ENCODE measurements around the gene LMBRD1. TPM values are rescaled to one million over a fixed set of nuclear protein-coding genes. Genes with fewer than 3 reads are reported as not detected.
"Not testable (repeated sequence)": the region's sequence is repeated elsewhere in the genome, so short reads cannot be mapped to it uniquely, and the experiment has no call there.

LMBRD1 gene
- total and polyA plus RNA-seq, 2 experiments from 2014 or later, result 36.7 to 42.0 TPM

DNA sequence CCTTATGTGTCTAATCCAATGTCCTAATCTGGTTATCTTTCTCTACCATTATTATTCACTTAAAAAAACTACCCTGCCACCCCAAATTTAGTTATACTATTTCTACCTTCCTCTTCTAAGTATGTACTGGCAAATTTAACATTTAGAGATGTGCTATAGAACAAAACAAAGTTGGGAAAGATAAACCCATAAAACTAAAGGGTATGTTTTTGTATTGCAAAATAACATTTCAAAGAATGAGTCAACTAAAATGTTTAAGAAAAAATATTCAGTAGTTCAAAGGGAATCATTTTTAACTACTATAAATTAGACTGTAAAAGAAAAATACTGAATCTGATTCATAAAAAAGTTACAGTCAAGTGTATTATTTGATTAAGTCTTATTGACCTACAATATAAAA is 103.0 kb downstream of the LMBRD1 start:
- no peaks in the 10 kb centered on the region for H4K20me1 ChIP-seq (ENCODE audit: insufficient read depth)
- H3K9ac ChIP-seq, result no peak overlapping the region
- peaks cover 17% of the 10 kb centered on the region for H3K4me1 ChIP-seq (ENCODE audit: insufficient read depth)
- no peaks in the 10 kb centered on the region for H3K79me2 ChIP-seq (ENCODE audit: insufficient read depth)
- DNase-seq, result peak; percentile 46
- H3K9me2 ChIP-seq (ENCODE audit: insufficient read depth), result no peaks in the 10 kb centered on the region; the same call in 1 of the 2 replicates
- TF ChIP-seq EZH2 (IDR thresholded peaks at IDR 0.05; ENCODE audit: insufficient read depth, poor library complexity, severe bottlenecking), result no peak
- TF ChIP-seq EZH2phosphoT487 (IDR thresholded peaks at IDR 0.05; ENCODE audit: insufficient read depth, low read depth), result no peak
- H3K27ac ChIP-seq, result no peak overlapping the region
- peaks cover 7% of the 10 kb centered on the region; the same call in 1 of the 2 replicates for H3F3A ChIP-seq (ENCODE audit: insufficient read depth)
- H3K4me3 ChIP-seq, result no peak overlapping the region
- H3K9me3 ChIP-seq (ENCODE audit: low read depth), result no peaks in the 10 kb centered on the region
- no peak overlapping the region for H3K4me2 ChIP-seq (ENCODE audit: unreplicated experiment)
- in situ Hi-C loops (cut with MboI), result no loop called here
- no peaks in the 10 kb centered on the region for H3K27me3 ChIP-seq (replicated peaks; ENCODE audit: insufficient read depth)
- H2AFZ ChIP-seq, result no peak overlapping the region
- 0 out of 2 replicates have a peak, but pooled peaks cover 2% of the 10 kb centered on the region for H3K36me3 ChIP-seq (ENCODE audit: low read depth)

GRCh38 chr6:69690986-69691385 is 105.8 kb downstream of the LMBRD1 start:
- no peaks in the 10 kb centered on the region for H3K9me3 ChIP-seq (ENCODE audit: low read depth)
- H3K79me2 ChIP-seq (ENCODE audit: insufficient read depth), result no peaks in the 10 kb centered on the region
- WGBS, 2 experiments (ENCODE audit: low coverage in 1 of 2, low lambda C conversion rate in 2 of 2, missing lambda C conversion rate in 2 of 2), result 97 to 100% methylated on average over 1 of the region's 1 CpG
- in situ Hi-C loops (cut with MboI), result no loop called here
- no peak overlapping the region for H3K4me3 ChIP-seq
- H3K9me2 ChIP-seq (ENCODE audit: insufficient read depth), result no peaks in the 10 kb centered on the region; the same call in 1 of the 2 replicates
- no peak overlapping the region for H2AFZ ChIP-seq
- TF ChIP-seq EZH2 (IDR thresholded peaks at IDR 0.05; ENCODE audit: insufficient read depth, poor library complexity, severe bottlenecking) (no peak), EZH2phosphoT487 (IDR thresholded peaks at IDR 0.05; ENCODE audit: insufficient read depth, low read depth) (no peak)
- no peaks in the 10 kb centered on the region for H4K20me1 ChIP-seq (ENCODE audit: insufficient read depth)
- no peak overlapping the region for H3K4me2 ChIP-seq (ENCODE audit: unreplicated experiment)
- no peak overlapping the region for H3K9ac ChIP-seq
- no peak overlapping the region for H3K27ac ChIP-seq
- no peak for DNase-seq
- H3F3A ChIP-seq (ENCODE audit: insufficient read depth), result peaks cover 7% of the 10 kb centered on the region; the same call in 1 of the 2 replicates
- no peaks in the 10 kb centered on the region for H3K27me3 ChIP-seq (replicated peaks; ENCODE audit: insufficient read depth)
- H3K4me1 ChIP-seq (ENCODE audit: insufficient read depth), result peaks cover 16% of the 10 kb centered on the region
- H3K36me3 ChIP-seq (ENCODE audit: low read depth), result no peaks in the 10 kb centered on the region

DNA sequence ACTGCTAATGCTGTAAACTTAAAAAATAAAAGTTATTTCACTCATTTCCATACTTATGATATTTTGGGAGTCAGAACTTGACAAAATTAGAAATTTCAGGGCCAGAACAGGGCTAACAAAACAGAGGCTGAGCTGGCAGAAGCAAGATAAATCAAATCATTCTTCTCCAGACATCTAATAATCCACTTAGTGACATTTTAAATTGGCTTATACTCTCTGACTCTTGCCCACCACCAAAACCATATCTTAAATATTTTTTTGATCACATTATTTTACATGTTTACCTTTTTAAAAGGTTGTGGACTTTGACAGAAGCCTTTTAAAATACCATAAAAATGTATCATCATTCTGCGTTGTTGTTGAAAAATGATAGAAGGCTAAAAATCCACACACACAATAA is 116.5 kb downstream of the LMBRD1 start:
- Histone ChIP-seq H3K4me1 (ENCODE audit: insufficient read depth) (no peaks in the 10 kb centered on the region), H3K27ac (no peak overlapping the region)

DNA sequence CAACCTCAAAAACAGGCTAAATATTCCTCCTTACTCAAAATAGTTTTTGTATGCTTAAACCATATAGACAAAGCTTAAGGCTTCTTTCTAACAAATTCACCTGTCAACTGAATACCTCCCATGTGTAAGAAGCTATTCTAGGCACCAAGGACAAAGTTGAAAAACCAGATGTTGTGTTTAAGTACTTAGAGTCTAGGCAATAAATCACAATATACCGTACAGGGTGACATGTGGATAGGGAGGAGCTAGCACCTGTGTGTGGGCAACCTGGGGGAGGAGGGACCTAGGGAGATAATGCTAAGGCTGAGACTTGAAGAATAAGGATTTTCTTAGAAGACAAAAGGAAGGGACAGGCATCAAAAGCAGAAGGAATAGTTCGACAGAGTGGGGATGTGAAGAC is 123.5 kb downstream of the LMBRD1 start:
- H3K36me3 ChIP-seq (ENCODE audit: low read depth), result no peaks in the 10 kb centered on the region
- no peak overlapping the region for H3K4me3 ChIP-seq
- H4K20me1 ChIP-seq (ENCODE audit: insufficient read depth), result no peaks in the 10 kb centered on the region
- H3K27me3 ChIP-seq (replicated peaks; ENCODE audit: insufficient read depth), result no peaks in the 10 kb centered on the region
- no peak for DNase-seq
- H3K27ac ChIP-seq, result no peak overlapping the region
- no peak overlapping the region for H2AFZ ChIP-seq
- no peaks in the 10 kb centered on the region for H3K79me2 ChIP-seq (ENCODE audit: insufficient read depth)
- no peaks in the 10 kb centered on the region for H3K9me3 ChIP-seq (ENCODE audit: low read depth)
- H3K4me1 ChIP-seq (ENCODE audit: insufficient read depth), result no peaks in the 10 kb centered on the region
- H3K9me2 ChIP-seq (ENCODE audit: insufficient read depth), result no peaks in the 10 kb centered on the region
- H3K4me2 ChIP-seq (ENCODE audit: unreplicated experiment), result no peak overlapping the region
- H3K9ac ChIP-seq, result no peak overlapping the region
- in situ Hi-C loops (cut with MboI), result no loop called here
- no peaks in the 10 kb centered on the region for H3F3A ChIP-seq (ENCODE audit: insufficient read depth)
- TF ChIP-seq EZH2phosphoT487 (IDR thresholded peaks at IDR 0.05; ENCODE audit: insufficient read depth, low read depth), result no peak
- WGBS, 2 experiments (ENCODE audit: low coverage in 1 of 2, low lambda C conversion rate in 2 of 2, missing lambda C conversion rate in 2 of 2), result 3 to 13% methylated on average over 2 of the region's 2 CpGs

More for the DNA sequence above, 116.5 kb downstream of the LMBRD1 start:
- Histone ChIP-seq H3K4me2 (ENCODE audit: unreplicated experiment) (no peak overlapping the region), H2AFZ (no peak overlapping the region), H3F3A (ENCODE audit: insufficient read depth) (no peaks in the 10 kb centered on the region), H3K9me2 (ENCODE audit: insufficient read depth) (no peaks in the 10 kb centered on the region), H4K20me1 (ENCODE audit: insufficient read depth) (no peaks in the 10 kb centered on the region), H3K9me3 (ENCODE audit: low read depth) (no peaks in the 10 kb centered on the region), H3K4me3 (no peak overlapping the region), H3K79me2 (ENCODE audit: insufficient read depth) (no peaks in the 10 kb centered on the region), H3K36me3 (ENCODE audit: low read depth) (no peaks in the 10 kb centered on the region), H3K9ac (no peak overlapping the region), H3K27me3 (replicated peaks; ENCODE audit: insufficient read depth) (no peaks in the 10 kb centered on the region)
- TF ChIP-seq EZH2phosphoT487 (IDR thresholded peaks at IDR 0.05; ENCODE audit: insufficient read depth, low read depth), result no peak
- TF ChIP-seq EZH2 (IDR thresholded peaks at IDR 0.05; ENCODE audit: insufficient read depth, poor library complexity, severe bottlenecking), result no peak
- 100% methylated on average over 1 of the region's 1 CpG for WGBS, 2 experiments (ENCODE audit: low coverage in 1 of 2, low lambda C conversion rate in 2 of 2, missing lambda C conversion rate in 2 of 2)
- in situ Hi-C loops (cut with MboI), result no loop called here
- no peak for DNase-seq

GRCh38 chr6:69668916-69669315 is 127.9 kb downstream of the LMBRD1 start:
- Histone ChIP-seq H3K9me2 (ENCODE audit: insufficient read depth) (no peaks in the 10 kb centered on the region), H4K20me1 (ENCODE audit: insufficient read depth) (no peaks in the 10 kb centered on the region), H3K4me1 (ENCODE audit: insufficient read depth) (no peaks in the 10 kb centered on the region), H3K27ac (no peak overlapping the region), H3K79me2 (ENCODE audit: insufficient read depth) (no peaks in the 10 kb centered on the region), H3K36me3 (ENCODE audit: low read depth) (no peaks in the 10 kb centered on the region), H3K4me3 (no peak overlapping the region), H3K27me3 (replicated peaks; ENCODE audit: insufficient read depth) (no peaks in the 10 kb centered on the region), H3K9me3 (ENCODE audit: low read depth) (no peaks in the 10 kb centered on the region), H3F3A (ENCODE audit: insufficient read depth) (no peaks in the 10 kb centered on the region), H3K9ac (no peak overlapping the region), H2AFZ (no peak overlapping the region), H3K4me2 (ENCODE audit: unreplicated experiment) (no peak overlapping the region)
- in situ Hi-C loops (cut with MboI), result no loop called here
- no peak for DNase-seq
- TF ChIP-seq EZH2 (IDR thresholded peaks at IDR 0.05; ENCODE audit: insufficient read depth, poor library complexity, severe bottlenecking) (no peak), EZH2phosphoT487 (IDR thresholded peaks at IDR 0.05; ENCODE audit: insufficient read depth, low read depth) (no peak)
- 23 to 27% methylated on average over 4 of the region's 4 CpGs for WGBS, 2 experiments (ENCODE audit: low coverage in 1 of 2, low lambda C conversion rate in 2 of 2, missing lambda C conversion rate in 2 of 2)

GRCh38 chr6:69666779-69667178 is 130.0 kb downstream of the LMBRD1 start:
- H3K4me1 ChIP-seq (ENCODE audit: insufficient read depth); H3K27me3 ChIP-seq (replicated peaks; ENCODE audit: insufficient read depth); H3K4me2 ChIP-seq (ENCODE audit: unreplicated experiment); H2AFZ ChIP-seq; H3K9me3 ChIP-seq (ENCODE audit: low read depth); H3K9ac ChIP-seq; DNase-seq; H3F3A ChIP-seq (ENCODE audit: insufficient read depth); H4K20me1 ChIP-seq (ENCODE audit: insufficient read depth); H3K36me3 ChIP-seq (ENCODE audit: low read depth); H3K27ac ChIP-seq; H3K79me2 ChIP-seq (ENCODE audit: insufficient read depth); H3K4me3 ChIP-seq; H3K9me2 ChIP-seq (ENCODE audit: insufficient read depth); in situ Hi-C loops (cut with MboI): not testable (repeated sequence)
- WGBS, 2 experiments (ENCODE audit: low coverage in 1 of 2, low lambda C conversion rate in 2 of 2, missing lambda C conversion rate in 2 of 2), result 84 to 88% methylated on average over 9 of the region's 9 CpGs
